ENCODE measurements around the gene CLIC5. TPM values are rescaled to one million over a fixed set of nuclear protein-coding genes. Genes with fewer than 3 reads are reported as not detected.

CLIC5 gene
- total and polyA plus RNA-seq, 2 of the 8 experiments (the other 6 are each of a cell fraction or from before 2014, with no cell fraction given), result 0.12 to 0.15 TPM

GRCh38 chr6:46058951-46059350 lies 43.3 kb upstream of the CLIC5 start (continued):
- TF ChIP-seq ZNF274 (IDR thresholded peaks at IDR 0.05; ENCODE audit: borderline replicate concordance, extremely low read depth, low read length) (no peak), CREB1 (IDR thresholded peaks at IDR 0.05) (no peak), ASH2L (IDR thresholded peaks at IDR 0.05; ENCODE audit: low read length) (no peak), EP300 (IDR thresholded peaks at IDR 0.05; ENCODE audit: borderline replicate concordance in 1 of 2, low read depth in 2 of 2, low read length in 2 of 2) (no peak), SP1 (IDR thresholded peaks at IDR 0.05; ENCODE audit: low read depth, low read length) (no peak)

Measured in H1 (cell line).